ENCODE results near the gene DHX29. TPM values are rescaled to one million over a fixed set of nuclear protein-coding genes. Genes with fewer than 3 reads are reported as not detected.

The DHX29 gene
- total RNA-seq, 1 donor from 2014 or later = 21.6 TPM

DNA sequence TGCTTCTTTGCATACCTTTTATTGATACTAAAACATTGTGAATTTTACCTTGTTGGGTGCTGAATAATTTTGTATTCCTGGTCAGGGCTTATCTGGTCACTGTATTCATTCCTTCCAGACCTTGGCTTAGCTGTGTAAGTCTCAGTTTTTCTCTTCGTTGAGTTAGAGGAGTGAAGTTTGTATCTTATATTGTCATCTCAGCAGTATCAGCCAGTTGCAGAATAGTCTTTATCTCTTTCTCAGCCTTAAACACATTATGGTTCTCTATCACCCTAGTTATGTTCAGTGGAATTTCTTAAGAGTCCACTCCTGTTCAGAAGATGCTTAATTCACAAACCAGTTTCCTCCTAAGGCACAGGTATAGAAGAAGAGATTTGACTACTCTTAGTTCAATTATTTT lies 25.5 kb upstream of the DHX29 start:
- Histone ChIP-seq H3K36me3 (ENCODE audit: control insufficient read depth, insufficient read depth, low read length) (no peaks in the 10 kb centered on the region), H3K27me3 (ENCODE audit: control insufficient read depth, insufficient read depth, low read length) (no peaks in the 10 kb centered on the region), H3K4me3 (ENCODE audit: low read depth, low read length) (no peak overlapping the region)
- DNase-seq (ENCODE audit: low read depth) = no peak
- TF ChIP-seq, protein P1, sequence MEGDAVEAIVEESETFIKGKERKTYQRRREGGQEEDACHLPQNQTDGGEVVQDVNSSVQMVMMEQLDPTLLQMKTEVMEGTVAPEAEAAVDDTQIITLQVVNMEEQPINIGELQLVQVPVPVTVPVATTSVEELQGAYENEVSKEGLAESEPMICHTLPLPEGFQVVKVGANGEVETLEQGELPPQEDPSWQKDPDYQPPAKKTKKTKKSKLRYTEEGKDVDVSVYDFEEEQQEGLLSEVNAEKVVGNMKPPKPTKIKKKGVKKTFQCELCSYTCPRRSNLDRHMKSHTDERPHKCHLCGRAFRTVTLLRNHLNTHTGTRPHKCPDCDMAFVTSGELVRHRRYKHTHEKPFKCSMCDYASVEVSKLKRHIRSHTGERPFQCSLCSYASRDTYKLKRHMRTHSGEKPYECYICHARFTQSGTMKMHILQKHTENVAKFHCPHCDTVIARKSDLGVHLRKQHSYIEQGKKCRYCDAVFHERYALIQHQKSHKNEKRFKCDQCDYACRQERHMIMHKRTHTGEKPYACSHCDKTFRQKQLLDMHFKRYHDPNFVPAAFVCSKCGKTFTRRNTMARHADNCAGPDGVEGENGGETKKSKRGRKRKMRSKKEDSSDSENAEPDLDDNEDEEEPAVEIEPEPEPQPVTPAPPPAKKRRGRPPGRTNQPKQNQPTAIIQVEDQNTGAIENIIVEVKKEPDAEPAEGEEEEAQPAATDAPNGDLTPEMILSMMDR (IDR thresholded peaks at IDR 0.05; ENCODE audit: insufficient read depth, low read length, poor library complexity, severe bottlenecking) = no peak

- Histone ChIP-seq H3K4me3 (ENCODE audit: low read depth, low read length) (no peak overlapping the region), H3K27me3 (ENCODE audit: control insufficient read depth, insufficient read depth, low read length) (no peaks in the 10 kb centered on the region), H3K36me3 (ENCODE audit: control insufficient read depth, insufficient read depth, low read length) (no peaks in the 10 kb centered on the region)
- TF ChIP-seq, protein P1 (IDR thresholded peaks at IDR 0.05; ENCODE audit: insufficient read depth, low read length, poor library complexity, severe bottlenecking) = no peak
- no peak for DNase-seq (ENCODE audit: low read depth)
These were observed 23.8 kb upstream of the DHX29 start for GRCh38 chr5:55331321-55331720.

DNA sequence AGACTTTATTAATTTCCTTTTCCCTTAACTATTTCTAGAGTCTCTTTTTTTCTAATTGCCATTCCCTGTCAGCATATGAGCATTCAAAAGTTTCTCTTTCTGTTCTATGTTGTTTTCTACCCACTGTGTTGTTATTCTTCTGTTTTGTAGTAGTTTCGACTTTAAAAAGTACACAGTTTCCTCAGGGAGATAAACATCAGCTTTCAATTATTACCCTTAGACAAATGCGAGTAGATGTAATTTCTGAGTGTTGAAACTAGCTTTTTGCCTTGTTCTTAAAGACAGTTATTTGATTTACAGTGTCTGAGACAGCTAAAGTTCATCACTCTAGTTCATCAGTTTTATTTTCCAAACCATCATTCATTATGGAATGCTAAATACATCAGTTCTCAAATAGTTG lies 19.8 kb upstream of the DHX29 start:
- Histone ChIP-seq H3K4me3 (ENCODE audit: low read depth, low read length) (no peak overlapping the region), H3K27me3 (ENCODE audit: control insufficient read depth, insufficient read depth, low read length) (no peaks in the 10 kb centered on the region), H3K36me3 (ENCODE audit: control insufficient read depth, insufficient read depth, low read length) (no peaks in the 10 kb centered on the region)
- DNase-seq (ENCODE audit: low read depth) = no peak
- TF ChIP-seq, protein P1 (IDR thresholded peaks at IDR 0.05; ENCODE audit: insufficient read depth, low read length, poor library complexity, severe bottlenecking) = no peak

DNA sequence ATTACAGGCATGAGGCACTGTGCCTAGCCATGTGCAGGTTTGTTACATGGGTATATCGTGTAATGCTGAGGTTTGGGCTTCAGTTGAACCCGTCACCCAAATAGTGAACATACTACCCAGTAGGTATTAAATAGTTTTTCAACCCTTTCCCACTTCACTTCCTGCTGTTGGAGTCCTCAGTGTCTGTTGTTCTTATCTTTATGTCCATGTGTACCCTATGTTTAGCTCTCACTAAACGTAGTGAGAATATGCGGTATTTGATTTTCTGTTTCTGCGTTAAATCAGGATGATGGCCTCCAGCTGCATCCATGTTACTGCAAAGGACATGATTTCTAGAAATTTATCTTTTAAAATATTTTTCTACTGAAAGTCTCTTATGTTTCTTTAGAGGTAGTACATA lies 18.1 kb upstream of the DHX29 start:
- H3K36me3 ChIP-seq (ENCODE audit: control insufficient read depth, insufficient read depth, low read length) = no peaks in the 10 kb centered on the region
- no peak for DNase-seq (ENCODE audit: low read depth)
- H3K4me3 ChIP-seq (ENCODE audit: low read depth, low read length) = no peak overlapping the region
- no peaks in the 10 kb centered on the region for H3K27me3 ChIP-seq (ENCODE audit: control insufficient read depth, insufficient read depth, low read length)
- TF ChIP-seq, protein P1 (IDR thresholded peaks at IDR 0.05; ENCODE audit: insufficient read depth, low read length, poor library complexity, severe bottlenecking) = no peak

DNA sequence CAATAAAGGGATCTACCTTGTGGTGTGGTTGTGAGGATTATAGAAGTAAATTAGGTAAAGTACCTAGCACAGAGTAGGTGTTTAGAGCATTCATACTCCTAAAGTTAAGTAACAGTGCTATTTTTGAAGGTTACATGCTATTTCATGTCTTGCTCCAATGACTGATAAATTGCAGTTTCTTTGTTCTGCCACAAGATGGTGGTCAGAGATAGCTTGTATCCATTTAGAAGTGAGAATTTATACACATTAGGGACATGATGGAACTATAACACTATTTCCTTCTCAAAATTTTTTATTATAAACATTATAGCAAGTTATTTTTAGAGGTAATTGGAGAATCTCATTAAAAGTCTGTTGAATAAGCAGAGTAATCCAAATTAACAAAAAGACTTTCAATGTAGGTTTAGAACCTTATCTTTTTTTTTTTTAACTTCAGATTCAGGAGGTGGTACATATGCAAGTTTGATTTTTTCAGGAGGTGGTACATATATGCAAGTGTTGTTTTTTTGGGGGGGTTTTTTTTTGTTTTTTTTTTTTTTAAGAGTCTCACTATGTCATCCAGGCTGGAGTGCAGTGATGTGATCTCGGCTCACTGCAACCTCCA lies 17.4 kb upstream of the DHX29 start:
- H3K4me3 ChIP-seq (ENCODE audit: low read depth, low read length) = no peak overlapping the region
- no peaks in the 10 kb centered on the region for H3K36me3 ChIP-seq (ENCODE audit: control insufficient read depth, insufficient read depth, low read length)
- TF ChIP-seq, protein P1 (IDR thresholded peaks at IDR 0.05; ENCODE audit: insufficient read depth, low read length, poor library complexity, severe bottlenecking) = peak; percentile 56
- peak; percentile 21 for DNase-seq (ENCODE audit: low read depth)
- no peaks in the 10 kb centered on the region for H3K27me3 ChIP-seq (ENCODE audit: control insufficient read depth, insufficient read depth, low read length)

- DNase-seq (ENCODE audit: low read depth) = no peak
- Histone ChIP-seq H3K4me3 (ENCODE audit: low read depth, low read length) (no peak overlapping the region), H3K27me3 (ENCODE audit: control insufficient read depth, insufficient read depth, low read length) (no peaks in the 10 kb centered on the region), H3K36me3 (ENCODE audit: control insufficient read depth, insufficient read depth, low read length) (no peaks in the 10 kb centered on the region)
- TF ChIP-seq, protein P1 (IDR thresholded peaks at IDR 0.05; ENCODE audit: insufficient read depth, low read length, poor library complexity, severe bottlenecking) = no peak
These were observed 16.5 kb upstream of the DHX29 start for GRCh38 chr5:55324006-55324405.
